Inferior parietal cortex (tissue), 1 donor: Measurements from ENCODE around the gene FNDC3B.

ENCODE experiments used
- DNase-seq: peaks from one replicate; pipeline ENCODE4 v3.0.0-alpha.2; 2016; ENCODE audit errors: extremely low spot score

The FNDC3B gene

DNA sequence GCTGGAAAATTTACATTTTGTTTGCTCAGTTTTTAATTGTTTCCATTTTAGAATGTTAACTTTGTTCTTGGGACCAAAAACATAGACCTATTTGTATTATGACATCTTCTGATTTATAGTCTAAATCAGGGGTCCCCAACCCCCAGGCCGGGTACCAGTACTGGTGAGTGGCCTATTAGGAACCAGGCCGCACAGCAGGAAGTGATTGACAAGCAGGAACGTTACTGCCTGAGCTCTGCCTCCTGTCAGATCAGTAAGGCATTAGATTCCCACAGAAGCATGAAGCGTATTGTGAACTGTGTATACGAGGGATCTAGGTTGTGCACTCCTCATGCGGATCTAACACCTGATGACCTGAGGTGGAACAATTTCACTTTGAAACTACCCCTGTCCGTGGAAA, 357.0 kb downstream of the FNDC3B start:
- no peak for DNase-seq

DNA sequence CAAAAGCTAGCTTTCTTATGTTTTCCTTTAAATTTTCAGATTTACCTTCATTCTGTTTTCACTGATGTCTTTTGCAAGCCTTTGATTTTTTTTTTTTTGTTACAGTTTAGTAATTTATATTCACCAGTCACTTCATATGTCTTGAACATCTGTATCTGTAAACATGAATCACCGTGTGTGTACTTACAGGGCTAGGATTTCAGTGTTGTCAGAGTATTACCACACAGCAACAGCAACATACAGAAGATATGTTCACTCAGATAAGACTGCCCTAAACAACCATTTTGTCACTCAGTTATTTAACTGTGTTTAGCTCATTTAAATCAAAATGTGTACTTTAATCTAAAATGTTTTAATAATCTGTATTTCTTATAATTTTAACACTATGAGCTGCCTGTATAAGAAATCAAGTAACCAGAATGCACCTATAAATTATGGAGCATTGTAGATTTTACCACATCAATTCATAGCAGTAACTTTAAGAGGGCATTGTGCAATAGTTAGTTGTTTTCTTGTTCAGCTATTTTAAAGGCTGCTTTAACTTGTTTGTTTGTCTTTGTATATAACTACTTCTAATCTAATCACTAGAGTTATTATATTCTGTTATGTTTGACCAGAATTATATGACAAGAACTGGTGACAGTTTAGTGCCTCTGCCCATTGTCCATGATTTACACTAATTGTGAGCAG, 358.5 kb downstream of the FNDC3B start:
- DNase-seq, result no peak

DNA sequence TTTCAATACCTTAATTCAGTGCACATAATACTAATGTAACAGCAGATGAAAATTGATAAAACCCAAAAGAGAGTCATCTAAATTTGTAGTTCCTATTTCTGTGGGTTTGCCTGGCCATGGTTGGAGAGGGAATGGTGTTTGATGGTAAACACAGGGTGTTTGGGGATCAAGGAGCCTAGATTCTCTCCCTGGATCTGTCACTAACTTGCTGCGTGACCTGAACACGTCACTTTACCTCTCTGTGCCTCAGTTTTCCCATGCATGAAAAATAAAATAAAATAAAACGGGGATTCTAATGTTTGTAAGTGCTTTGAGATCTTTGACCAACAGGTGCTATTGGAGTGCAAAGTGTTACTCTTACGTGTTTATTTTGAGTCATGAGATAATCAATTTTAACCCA, 359.1 kb downstream of the FNDC3B start:
- no peak for DNase-seq

DNA sequence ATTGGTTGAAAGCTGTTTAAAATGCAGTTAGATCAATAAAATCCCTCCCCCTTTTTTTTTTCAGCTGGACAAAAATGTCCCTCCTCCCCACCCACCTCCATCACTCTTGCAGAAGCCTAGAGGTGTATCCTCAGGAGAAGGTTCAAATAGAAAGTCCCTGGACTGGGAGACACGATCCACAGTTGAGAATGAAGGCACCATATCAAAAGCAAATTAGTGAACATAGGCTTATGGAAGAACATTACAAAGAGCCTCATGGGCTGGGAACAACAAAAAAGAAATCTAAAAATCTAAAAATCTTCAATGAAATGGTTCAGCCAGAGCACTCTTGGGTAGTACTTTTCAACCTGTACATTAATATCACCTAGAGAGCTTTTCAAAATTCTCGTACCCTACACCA, 362.7 kb downstream of the FNDC3B start:
- no peak for DNase-seq

DNA sequence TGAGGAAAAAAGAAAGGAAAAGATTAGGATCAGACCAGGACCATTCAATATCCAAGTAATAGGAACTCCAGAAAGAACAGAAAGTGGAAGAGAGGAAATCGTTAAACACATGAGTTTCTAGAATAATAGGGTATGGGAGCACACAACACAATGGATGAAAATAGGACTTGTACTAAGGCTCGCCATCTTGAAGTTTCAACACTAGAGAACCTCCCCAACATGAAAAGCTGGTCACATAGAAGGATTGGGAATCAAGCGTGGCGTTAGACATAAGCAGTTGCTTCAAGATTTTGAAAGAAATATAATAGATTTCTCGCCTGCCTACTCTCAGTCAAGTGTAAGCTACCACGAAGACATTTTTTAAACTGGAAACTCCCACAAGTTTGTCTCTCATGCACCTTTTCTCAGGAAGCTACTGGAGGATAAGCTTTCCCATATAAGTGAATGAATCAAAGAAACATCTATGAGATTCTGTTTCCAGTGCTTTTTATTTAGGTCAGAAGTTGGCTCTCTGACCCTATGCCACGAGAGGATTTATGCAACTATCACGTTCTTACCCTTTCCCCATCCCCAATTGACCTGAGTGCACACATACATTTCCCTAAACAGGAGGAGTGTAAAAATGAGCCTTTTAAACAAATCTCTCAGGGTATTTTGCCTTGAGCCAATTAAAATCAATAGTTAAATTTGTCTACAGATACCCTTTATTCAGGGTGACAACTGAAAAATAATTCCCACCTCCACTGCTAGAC, 363.7 kb downstream of the FNDC3B start:
- DNase-seq, result no peak

DNA sequence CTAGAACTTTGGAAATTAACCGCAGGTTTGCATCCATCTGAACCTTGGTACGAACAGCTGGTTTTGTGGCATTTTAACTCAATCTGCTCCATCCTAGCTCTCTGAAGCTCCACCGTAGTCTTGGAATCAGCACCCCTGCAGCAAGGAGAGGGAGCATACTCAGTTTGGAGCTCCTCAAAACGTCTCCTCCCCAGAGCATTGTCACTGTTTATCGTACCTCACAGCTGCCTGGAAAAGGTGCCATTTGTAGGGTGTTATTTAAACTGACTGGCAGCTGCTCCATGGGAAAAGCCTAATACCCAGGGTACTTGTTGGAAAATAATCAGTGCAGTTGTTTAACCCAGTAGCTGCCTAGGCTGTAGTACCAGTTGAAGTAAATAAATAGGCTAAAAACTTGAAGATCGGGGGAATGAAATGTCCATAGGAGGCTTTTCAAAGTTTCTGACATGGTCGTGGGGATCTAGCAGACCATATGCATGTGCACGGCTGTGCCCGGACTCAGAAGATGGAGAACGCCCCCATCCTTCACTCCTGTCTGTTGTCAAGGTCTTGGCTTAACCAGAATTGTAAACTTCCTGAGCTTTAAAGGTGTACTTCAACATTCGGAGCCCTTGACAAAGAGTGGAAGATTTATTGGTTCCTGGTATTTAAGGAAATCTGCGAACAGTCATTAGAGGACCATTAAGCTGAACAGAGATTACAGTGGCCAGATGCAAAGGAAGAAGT, 365.0 kb downstream of the FNDC3B start:
- DNase-seq, result no peak

DNA sequence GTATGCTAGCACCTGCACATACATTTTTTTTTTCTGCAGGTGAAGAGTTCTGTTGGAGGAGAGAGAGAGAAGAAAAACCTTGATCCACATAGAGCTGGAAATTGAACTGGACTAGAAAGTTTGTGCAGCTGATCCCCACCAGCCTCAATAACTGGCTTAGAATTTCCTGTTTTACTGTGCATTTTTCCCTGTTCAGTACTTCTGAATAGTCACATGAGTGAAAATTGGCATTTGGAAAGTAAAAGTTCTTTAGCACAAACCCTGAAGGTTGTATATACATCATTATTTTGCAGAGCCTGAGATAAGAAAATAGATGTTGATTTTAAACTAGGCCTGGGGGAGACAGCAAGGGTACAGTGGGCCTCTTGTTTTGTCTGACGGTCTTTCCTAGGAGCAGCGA, 366.5 kb downstream of the FNDC3B start:
- DNase-seq, result no peak

DNA sequence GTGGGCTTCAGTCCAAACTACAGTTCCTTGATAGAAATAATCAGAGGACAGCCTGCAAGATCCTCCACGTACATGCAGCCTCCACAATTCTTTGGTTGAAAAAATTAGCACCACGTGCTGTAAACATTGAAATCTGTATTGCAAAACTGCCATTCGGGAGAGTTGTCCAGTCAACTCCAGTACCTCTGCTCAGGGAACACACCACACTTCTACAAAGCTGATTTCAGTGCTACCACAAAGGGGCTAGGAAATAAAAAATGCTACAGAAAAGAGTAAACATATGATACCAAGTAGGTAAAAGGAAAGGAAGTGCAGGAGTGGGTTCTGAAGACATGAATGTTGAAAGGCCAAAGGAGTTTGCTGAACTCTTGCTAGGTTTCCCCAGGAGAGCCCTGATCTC, 368.5 kb downstream of the FNDC3B start:
- DNase-seq, result no peak

DNA sequence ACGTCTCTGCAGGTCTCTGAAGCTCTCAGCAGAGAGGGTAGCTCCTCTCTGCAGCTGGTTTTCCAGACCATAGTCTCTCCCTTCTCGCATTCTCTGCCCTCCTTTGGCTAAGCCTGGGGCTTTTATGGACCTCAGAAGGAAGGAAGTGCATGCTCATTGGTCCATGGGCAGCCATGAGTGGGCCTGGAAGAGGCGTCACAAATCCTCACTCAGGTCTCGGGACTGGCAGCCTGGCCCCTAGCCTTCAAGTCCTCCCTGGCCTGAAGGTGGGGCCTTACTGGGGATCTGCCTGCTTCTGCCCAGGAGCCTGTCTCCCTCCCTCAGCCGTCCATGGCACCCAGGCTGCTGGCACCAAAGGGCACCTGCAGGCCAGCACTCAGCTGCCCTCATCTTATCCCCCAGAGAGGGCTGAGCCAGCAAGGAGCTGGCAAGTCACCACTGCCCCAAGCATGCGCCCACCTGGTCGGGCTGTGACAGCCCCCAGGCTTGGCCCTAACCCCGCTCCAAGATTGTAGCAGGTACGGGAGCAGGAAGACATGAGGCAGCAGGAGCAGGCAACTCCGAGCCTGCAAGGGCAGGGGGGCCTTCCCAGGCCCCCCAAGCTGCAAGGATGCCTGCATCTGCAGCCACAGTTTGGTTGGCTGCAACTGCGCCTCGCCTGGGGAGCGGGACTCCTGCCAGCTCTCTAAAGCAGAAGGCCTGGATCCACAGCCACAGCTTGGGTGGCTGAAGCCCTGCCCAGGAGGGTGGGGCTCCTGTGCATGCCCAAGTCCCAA, 371.5 kb downstream of the FNDC3B start:
- DNase-seq, result no peak

DNA sequence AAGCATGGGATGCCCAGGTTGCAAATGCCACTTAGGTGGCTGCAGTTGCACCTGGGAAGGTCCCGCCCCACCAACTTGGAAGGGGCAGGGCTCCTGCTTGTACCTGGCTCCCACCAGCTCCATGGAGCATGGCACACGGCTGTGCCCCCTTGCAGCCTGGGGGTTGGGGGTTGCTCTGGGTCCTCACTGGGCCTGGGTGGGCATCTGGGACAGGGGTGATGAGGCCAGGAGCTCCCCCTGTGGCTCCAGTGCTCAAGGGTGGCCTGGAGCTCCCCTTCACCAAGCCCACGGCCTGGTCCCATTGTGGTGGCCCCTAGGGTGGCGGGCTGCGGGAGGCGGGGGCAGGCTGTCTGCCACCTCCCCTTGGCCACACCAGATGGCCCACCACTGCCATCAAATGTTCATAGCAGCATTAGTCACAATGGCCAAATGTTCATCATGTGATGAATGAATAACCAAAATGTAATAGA, 372.1 kb downstream of the FNDC3B start:
- DNase-seq, result no peak

DNA sequence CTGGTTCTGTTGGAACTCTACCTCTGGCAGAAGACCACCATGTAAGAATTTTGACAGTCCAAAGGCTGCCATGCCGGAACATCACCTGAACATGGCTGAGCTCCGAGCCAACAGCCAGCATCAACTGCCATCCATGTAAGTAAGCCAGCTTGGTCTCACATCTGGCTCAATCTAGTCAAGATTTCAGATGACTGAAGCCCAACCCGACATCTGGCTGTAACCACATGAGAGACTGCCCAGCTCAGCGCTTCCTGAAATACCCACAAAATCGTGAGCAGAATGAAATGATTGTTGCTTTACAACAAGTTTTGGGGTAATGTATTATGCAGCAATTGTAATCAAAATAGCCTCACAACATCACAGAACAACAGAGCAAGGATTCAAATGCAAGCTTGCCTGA, 375.9 kb downstream of the FNDC3B start:
- no peak for DNase-seq

DNA sequence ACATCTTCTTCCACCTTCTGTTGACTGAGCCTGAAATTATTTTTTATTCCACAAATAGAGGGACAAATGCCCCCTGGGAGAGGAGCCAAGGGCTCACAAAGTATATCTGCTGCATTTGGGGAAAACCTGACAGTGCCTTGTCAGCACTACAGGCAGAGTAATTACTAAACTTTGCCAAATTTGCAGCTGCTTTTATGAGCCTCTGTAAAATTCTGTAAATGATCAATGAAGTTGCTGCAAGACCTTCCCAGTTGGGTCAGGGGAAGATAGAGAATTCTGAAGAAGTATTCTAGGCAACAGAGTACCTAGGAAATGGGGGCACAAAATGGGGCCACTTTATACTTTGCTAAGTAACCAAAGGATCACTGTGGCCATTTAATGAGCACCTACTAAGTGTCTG, 398.3 kb downstream of the FNDC3B start:
- DNase-seq, result no peak

DNA sequence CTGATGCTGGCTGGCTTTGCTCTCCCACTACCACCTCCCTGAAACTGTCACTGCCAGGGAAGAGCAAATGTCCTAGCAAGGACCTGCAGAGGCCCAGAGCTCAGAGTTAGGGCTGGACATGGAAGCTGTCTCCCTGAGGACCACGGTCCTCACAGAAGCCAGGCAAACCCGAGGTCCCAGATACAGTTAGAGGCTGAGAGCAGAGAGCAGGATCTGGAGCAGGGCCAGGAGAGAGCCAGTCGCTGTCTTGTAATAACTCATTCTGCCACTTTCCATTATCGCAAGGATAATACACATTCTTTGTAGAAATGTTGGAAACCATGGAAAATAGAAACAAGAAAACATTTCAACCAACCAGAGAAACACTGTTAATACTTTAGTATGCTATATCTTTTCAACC, 398.8 kb downstream of the FNDC3B start:
- DNase-seq, result no peak

DNA sequence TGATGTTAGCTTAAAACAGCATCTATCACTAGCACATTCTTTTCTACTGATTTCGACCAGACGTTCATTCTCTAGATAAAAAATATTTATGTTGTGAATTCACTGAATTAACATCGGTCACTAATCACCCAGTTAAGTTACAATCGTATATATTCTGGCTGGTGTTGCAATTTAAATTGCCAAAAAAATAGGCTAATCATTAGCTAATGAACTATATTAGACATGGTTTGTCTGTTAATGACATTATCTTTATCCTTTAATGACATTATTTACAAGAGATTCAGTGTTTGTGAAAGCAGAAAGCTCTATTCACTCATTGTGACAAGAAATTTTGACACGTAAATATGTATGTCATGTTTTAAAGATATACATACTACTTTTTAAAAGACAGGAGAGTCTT, 402.2 kb downstream of the FNDC3B start:
- no peak for DNase-seq

DNA sequence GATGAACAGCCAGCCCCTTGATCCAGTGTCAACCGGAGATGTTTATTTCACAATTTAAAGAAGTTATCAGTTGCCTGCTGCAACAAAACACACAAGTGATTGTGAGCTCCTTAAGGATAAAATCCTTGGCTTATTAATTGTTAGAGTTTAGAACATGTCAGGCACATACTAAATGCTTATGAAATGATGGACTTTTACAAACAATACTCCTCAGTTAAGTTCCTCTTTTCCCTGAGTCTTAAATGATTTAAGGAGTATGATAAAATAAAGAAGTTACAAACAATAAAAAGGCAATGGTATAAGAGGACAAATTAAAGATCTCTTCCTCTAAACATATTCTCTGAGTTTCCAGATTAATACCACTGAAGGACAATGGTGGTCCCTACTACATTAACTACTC, 403.2 kb downstream of the FNDC3B start:
- DNase-seq, result no peak

DNA sequence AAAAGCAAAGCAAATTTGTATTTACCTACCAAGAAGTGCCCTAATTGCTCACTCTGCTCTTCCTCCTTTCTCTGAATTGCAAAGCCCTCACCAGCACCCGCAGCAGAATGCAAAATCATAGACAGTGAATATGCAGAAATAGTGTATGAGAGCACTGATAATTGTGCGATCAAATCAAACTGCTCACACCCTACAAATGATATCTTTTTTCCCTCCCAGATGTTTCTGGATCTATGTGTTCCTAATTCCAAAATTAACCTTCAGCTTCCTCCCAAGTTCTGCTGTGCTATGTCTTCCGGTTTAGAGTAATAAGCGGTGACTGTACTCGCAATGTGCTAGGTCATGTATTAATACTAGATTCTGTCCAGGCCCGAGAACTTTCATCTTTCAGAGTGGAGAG, 405.4 kb downstream of the FNDC3B start:
- DNase-seq, result no peak

DNA sequence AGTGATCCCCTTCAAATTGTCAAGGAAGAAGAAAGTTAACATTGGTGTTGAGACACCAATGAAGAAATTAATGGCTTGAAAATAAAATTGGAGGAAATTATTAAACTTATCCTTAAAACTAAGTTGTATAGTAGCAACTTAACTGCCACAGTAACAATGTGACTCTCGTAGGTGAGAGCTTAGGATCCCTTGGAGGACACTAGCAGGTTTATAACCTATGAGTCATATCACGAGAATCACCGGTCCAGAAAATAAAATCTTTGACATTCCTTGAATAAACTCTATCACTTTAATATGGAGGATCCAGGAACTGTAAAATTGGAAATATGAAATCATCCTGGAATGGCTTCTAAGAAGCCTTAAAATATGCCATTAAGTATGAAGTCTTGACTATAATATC, 406.8 kb downstream of the FNDC3B start:
- DNase-seq, result no peak

DNA sequence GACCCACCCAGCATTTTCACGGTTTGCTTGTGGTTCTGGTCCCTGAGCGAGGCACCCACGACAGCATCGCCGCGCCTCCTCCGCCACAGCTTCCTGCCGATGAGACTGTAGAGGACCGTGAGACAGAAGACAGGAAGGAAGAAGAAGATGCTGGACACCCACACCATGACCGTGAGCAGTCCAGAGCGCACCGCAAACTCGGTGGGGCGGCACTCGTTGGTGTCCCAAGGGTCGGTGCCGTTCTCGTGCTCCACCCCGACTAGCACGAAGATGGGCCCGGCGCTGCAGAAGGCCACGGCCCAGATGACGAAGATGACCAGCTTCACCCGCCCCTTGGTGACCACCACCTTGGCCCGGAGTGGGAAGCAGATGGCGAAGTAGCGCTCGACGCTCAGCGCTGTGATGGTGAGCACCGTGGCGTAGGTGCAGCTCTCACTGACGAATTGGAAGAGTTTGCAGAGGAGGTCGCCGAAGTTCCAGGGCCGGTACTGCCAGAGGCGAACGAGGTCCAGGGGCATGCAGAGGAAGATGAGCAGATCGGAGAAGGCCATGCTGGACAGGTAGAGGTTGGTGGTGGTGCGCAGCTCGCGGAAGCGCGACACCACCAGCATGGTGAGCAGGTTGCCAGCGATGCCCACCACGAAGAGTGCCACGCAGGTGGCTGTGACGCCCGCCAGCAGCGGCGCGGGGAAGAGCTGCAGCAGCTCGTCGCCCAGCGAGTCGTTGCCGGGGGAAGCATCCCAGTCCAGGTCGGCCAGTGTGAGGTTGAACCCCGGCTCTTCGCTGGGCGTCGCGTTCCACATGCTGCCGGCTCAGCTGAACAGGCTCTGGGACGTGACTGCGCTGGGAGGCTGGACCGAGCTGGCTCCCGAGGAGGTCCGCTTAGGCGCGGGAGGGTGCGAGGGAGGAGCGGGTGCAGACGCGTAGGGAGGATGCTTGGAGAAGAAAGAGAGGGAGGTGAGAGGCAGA, 408.5 kb downstream of the FNDC3B start, which contains the start of gene GHSR:
Gene GHSR, minus strand, starts transcription at position 846 of the 969 bp plus-strand sequence. Its CDS starts 43 bp downstream, at position 803.
- DNase-seq, result no peak

DNA sequence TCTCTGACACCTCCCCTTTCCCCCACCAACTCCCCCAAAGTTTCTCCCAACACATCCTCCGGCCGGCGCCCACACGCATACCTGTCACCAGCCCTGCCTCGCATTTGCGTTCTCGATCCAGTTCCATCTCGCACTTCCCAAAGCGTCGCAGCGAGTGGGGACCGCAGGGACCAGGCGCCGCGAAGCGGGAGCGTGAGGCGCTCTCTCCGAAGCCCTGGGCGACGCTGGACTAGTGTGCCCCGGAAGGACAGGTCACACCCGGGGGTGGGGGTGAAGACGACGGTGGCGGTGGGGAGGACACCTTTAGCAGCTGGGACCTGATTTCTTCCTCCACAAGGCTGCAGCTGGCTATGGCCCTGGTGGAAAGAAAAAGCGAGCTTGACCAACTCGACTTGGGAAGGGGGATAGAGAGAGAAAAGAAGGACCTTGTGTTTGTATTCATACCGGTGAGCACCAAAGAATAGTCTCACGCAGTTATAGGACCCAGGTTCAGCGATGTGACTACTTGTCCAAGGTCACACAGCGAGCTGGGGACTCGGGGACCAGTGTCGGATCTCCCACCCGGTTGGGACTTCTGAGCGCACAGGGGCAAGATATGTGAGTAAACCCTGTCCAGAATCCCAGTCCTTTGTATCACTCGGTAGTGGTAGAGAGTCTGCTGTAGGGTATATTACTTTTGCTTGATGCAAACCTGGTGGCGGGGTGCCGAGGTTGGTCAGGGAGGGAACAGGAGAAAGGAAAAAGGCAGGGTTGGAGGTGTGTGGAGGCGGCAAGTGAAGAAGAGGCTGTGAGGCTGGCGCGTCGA, 409.5 kb downstream of the FNDC3B start:
- DNase-seq, result no peak
